K562 (cell line): ENCODE measurements around the gene TMEM150A. TPM values are rescaled to one million over a fixed set of nuclear protein-coding genes. Genes with fewer than 3 reads are reported as not detected.
A peak's percentile ranks its signal among the peaks of the same experiment; 100 is the strongest.

Experiments
- BCOR ChIP-seq: fragments of 450-650 bp; IDR thresholded peaks from 2 replicates; pipeline ENCODE4 v1.6.1; 2016
- BRCA1 ChIP-seq, 2 experiments: fragments of 450-650 bp in 1 of 2; sonication (generic) in 1 of 2; formaldehyde crosslinking in 1 of 2; IDR thresholded peaks; 2 replicates each; pipeline versions ENCODE4 v1.5.0 to v1.6.1; 2017 to 2020; ENCODE audit warnings: mild to moderate bottlenecking in 1 of 2, missing genetic modification reagents in 1 of 2
- CREB1 ChIP-seq, 2 experiments: sonication (generic) in 1 of 2; formaldehyde crosslinking in 1 of 2; IDR thresholded peaks; 2 replicates each; pipeline versions ENCODE4 v1.6.1 to v1.8.0; 2012 to 2022; ENCODE audit warnings: inconsistent platforms in 1 of 2, mild to moderate bottlenecking in 1 of 2, missing genetic modification reagents in 1 of 2, moderate library complexity in 1 of 2
- ETS1 ChIP-seq: conservative IDR thresholded peaks from 2 replicates; pipeline ENCODE4 v1.6.1; 2011; ENCODE audit warnings: low read depth, mild to moderate bottlenecking, low read length; ENCODE audit not compliant: control insufficient read depth
- ETS2 ChIP-seq: IDR thresholded peaks from 2 replicates; pipeline ENCODE4 v1.6.1; 2016; ENCODE audit warnings: borderline replicate concordance, missing genetic modification characterization, mild to moderate bottlenecking, moderate library complexity, missing compliant biosample characterization; ENCODE audit not compliant: poor library complexity, severe bottlenecking
- ETV5 ChIP-seq: sonication (generic); formaldehyde crosslinking; IDR thresholded peaks from 2 replicates; pipeline ENCODE4 v1.4.0; 2020; ENCODE audit warnings: low read depth, mild to moderate bottlenecking, missing genetic modification reagents
- FOS ChIP-seq: IDR thresholded peaks from 3 replicates; pipeline ENCODE4 v1.6.1; 2011; ENCODE audit not compliant: insufficient read length; ENCODE audit errors: extremely low read depth
- FOXK2 ChIP-seq, 2 experiments: fragments of 450-650 bp; IDR thresholded peaks in 1 of 2; conservative IDR thresholded peaks in 1 of 2; 2 replicates each; pipeline ENCODE4 v1.6.1; 2016; ENCODE audit warnings: low read depth in 2 of 2, mild to moderate bottlenecking in 1 of 2
- GABPA ChIP-seq: fragments of 200-800 bp; sonication (Bioruptor generic); conservative IDR thresholded peaks from 2 replicates; pipeline ENCODE4 v1.6.1; 2016; ENCODE audit warnings: low read depth, missing genetic modification characterization, missing compliant biosample characterization
- HDAC1 ChIP-seq, 2 experiments: fragments of 450-650 bp; IDR thresholded peaks; 2 replicates each; pipeline ENCODE4 v1.6.1; 2016 to 2017; ENCODE audit warnings: inconsistent platforms in 1 of 2, mild to moderate bottlenecking in 1 of 2, moderate library complexity in 1 of 2
- HDAC6 ChIP-seq: IDR thresholded peaks from 2 replicates; pipeline ENCODE4 v1.6.1; 2012; ENCODE audit warnings: low read depth, mild to moderate bottlenecking, control low read depth, inconsistent platforms, low read length, moderate library complexity
- HMGN3 ChIP-seq: IDR thresholded peaks from 2 replicates; pipeline ENCODE4 v1.6.1; 2011; ENCODE audit warnings: borderline replicate concordance, low read depth, mild to moderate bottlenecking, mixed read lengths, low read length; ENCODE audit not compliant: insufficient read length; ENCODE audit errors: extremely low read depth
- NFIX ChIP-seq: fragments of 250-450 bp; sonication (Bioruptor Pico); IDR thresholded peaks from 2 replicates; pipeline ENCODE4 v1.4.0; 2020; ENCODE audit warnings: low read depth, mild to moderate bottlenecking, moderate library complexity
- NR2F6 ChIP-seq: fragments of 450-650 bp; formaldehyde crosslinking; IDR thresholded peaks from 2 replicates; pipeline ENCODE4 v1.4.0; 2020; ENCODE audit warnings: mild to moderate bottlenecking
- PHB2 ChIP-seq: fragments of 450-650 bp; IDR thresholded peaks from 2 replicates; pipeline ENCODE4 v1.6.1; 2017; ENCODE audit warnings: low read depth
- PHTF2 ChIP-seq: fragments of 250-450 bp; sonication (Bioruptor Pico); IDR thresholded peaks from 2 replicates; pipeline ENCODE4 v1.5.0; 2021; ENCODE audit warnings: mild to moderate bottlenecking
- POLR2G ChIP-seq: fragments of 200-400 bp; formaldehyde crosslinking; IDR thresholded peaks from 2 replicates; pipeline ENCODE4 v1.6.1; 2017; ENCODE audit warnings: low read depth, mild to moderate bottlenecking, antibody characterized with exemption, low read length, moderate library complexity
- SMC3 ChIP-seq: conservative IDR thresholded peaks from 2 replicates; pipeline ENCODE4 v1.6.1; 2011; ENCODE audit warnings: low read depth, low read length, improper control_type of control experiment; ENCODE audit not compliant: insufficient read depth
- SRSF9 ChIP-seq: fragments of 200-400 bp; formaldehyde crosslinking; IDR thresholded peaks from 2 replicates; pipeline ENCODE4 v1.6.1; 2017; ENCODE audit warnings: low read depth, low read length, borderline replicate concordance
- TAF7 ChIP-seq: fragments of 450-650 bp; IDR thresholded peaks from 2 replicates; pipeline ENCODE4 v1.6.1; 2016; ENCODE audit warnings: missing genetic modification characterization, missing compliant biosample characterization
- TCF7 ChIP-seq: sonication (generic); IDR thresholded peaks from 2 replicates; pipeline ENCODE4 v1.6.1; 2016; ENCODE audit warnings: antibody characterized with exemption, borderline replicate concordance
- ZNF143 ChIP-seq: sonication (generic); formaldehyde crosslinking; IDR thresholded peaks from 2 replicates; pipeline ENCODE4 v1.9.0; 2022; ENCODE audit warnings: mild to moderate bottlenecking, missing genetic modification reagents
- ZNF263 ChIP-seq: sonication (generic); formaldehyde crosslinking; IDR thresholded peaks from 2 replicates; pipeline ENCODE4 v1.8.0; 2022; ENCODE audit warnings: mild to moderate bottlenecking, missing genetic modification reagents, borderline replicate concordance
- ZNF644 ChIP-seq: fragments of 200-800 bp; sonication (Bioruptor generic); IDR thresholded peaks from 2 replicates; pipeline ENCODE4 v1.6.1; 2016; ENCODE audit warnings: low read depth, missing genetic modification characterization, missing compliant biosample characterization
- polyA plus RNA-seq, 8 experiments: library from polyadenylated mRNA; depleted of rRNA in 4 of 8; stranded (reverse) in 5 of 8; unstranded in 3 of 8; fragments of >200 nt; fragmentation: Nextera tagmentation in 2 of 8; fragmentation: Illumina TruSeq in 1 of 8; extraction: Ambion mirVana in 2 of 8; extraction: Trizol in 1 of 8; gene quantifications; 2 replicates each; pipeline versions ENCODE4 v1.2.1 to v1.2.3, GENCODE V29; 2011 to 2014; ENCODE audit warnings: inconsistent platforms in 1 of 8, missing spikeins in 1 of 8
- total RNA-seq, 7 experiments: library from RNA; depleted of rRNA in 6 of 7; stranded (reverse); fragments of >200 nt in 6 of 7; fragmentation: Illumina TruSeq in 2 of 7; extraction: Trizol in 2 of 7; gene quantifications; 2 replicates each; pipeline versions ENCODE4 v1.2.1 to v1.2.3, GENCODE V29; 2011 to 2021; ENCODE audit warnings: low replicate concordance in 1 of 7
- TF ChIP-seq, protein P1 (sequence below): fragments of 250-450 bp; sonication (Bioruptor Pico); IDR thresholded peaks from 2 replicates; pipeline ENCODE4 v1.5.1; 2021; ENCODE audit warnings: mild to moderate bottlenecking

TMEM150A gene
- total and polyA plus RNA-seq, 9 of the 15 experiments (the other 6 are each of a cell fraction or from before 2014, with no cell fraction given), result 3.9 to 17.1 (median 8.4) TPM

- TF ChIP-seq TCF7 (0 out of 2 replicates have a peak, but pooled peaks have one; percentile 31), POLR2G (peak; percentile 97), FOS (no peak), ETS2 (no peak), BRCA1 (IDR thresholded peaks at IDR 0.05) (no peak), BRCA1 (CRISPR knock-in tag; IDR thresholded peaks at IDR 0.05) (no peak), SRSF9 (no peak), TAF7 (tag) (peak; percentile 44; the same call in 1 of the 2 replicates), HDAC1 (IDR thresholded peaks at IDR 0.05) (no peak), ETV5 (CRISPR knock-in tag) (no peak), PHB2 (no peak), HDAC6 (no peak), BCOR (peak; percentile 26; the same call in 1 of the 2 replicates), CREB1 (IDR thresholded peaks at IDR 0.05) (peak; percentile 92), CREB1 (CRISPR knock-in tag; IDR thresholded peaks at IDR 0.05) (peak; percentile 89), FOXK2 (conservative IDR thresholded peaks at IDR 0.05 in 1 of 2, IDR thresholded peaks at IDR 0.05 in 1 of 2; ENCODE audit: low read depth in 2 of 2) (peak; percentile 68 to 80; a peak in 2 of 4 replicates), ZNF263 (peak; percentile 97), ZNF644 (no peak), HMGN3 (peak; percentile 95), PHTF2 (no peak), ETS1 (0 out of 2 replicates have a peak, but pooled peaks have one; percentile 31), GABPA (tag) (peak; percentile 56), ZNF143 (CRISPR knock-in tag) (no peak), NR2F6 (CRISPR knock-in tag) (no peak), NFIX (CRISPR knock-in tag) (no peak), SMC3 (no peak)
- TF ChIP-seq, protein P1, sequence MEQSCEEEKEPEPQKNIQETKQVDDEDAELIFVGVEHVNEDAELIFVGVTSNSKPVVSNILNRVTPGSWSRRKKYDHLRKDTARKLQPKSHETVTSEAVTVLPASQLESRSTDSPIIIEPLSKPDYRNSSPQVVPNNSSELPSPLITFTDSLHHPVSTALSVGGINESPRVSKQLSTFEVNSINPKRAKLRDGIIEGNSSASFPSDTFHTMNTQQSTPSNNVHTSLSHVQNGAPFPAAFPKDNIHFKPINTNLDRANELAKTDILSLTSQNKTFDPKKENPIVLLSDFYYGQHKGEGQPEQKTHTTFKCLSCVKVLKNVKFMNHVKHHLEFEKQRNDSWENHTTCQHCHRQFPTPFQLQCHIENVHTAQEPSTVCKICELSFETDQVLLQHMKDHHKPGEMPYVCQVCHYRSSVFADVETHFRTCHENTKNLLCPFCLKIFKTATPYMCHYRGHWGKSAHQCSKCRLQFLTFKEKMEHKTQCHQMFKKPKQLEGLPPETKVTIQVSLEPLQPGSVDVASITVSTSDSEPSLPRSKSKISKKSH (CRISPR knock-in tag), result no peak
Measured at GRCh38 chr2:85561280-85562212, 41.0 kb downstream of the TMEM150A start, which contains the start of gene GGCX (continued).
